Left ventricle myocardium inferior (tissue), 1 donor: ENCODE measurements around the gene GPR142. TPM values are rescaled to one million over a fixed set of nuclear protein-coding genes. Genes with fewer than 3 reads are reported as not detected.

Experiments used
- DNase-seq: peaks from one replicate; pipeline ENCODE4 v3.0.0-alpha.2; 2020
- H3K27ac ChIP-seq: fragments of 200-600 bp; replicated peaks from 2 replicates; pipeline ENCODE4 v1.8.0; 2021
- H3K27me3 ChIP-seq: fragments of 200-600 bp; 2 replicates; pipeline ENCODE4 v1.8.0; 2021; ENCODE audit warnings: low read depth
- H3K36me3 ChIP-seq: fragments of 200-600 bp; 2 replicates; pipeline ENCODE4 v1.8.0; 2021
- H3K4me1 ChIP-seq: fragments of 200-600 bp; 2 replicates; pipeline ENCODE4 v1.8.0; 2021
- H3K4me3 ChIP-seq: fragments of 200-600 bp; 2 replicates; pipeline ENCODE4 v1.8.0; 2021; ENCODE audit warnings: mild to moderate bottlenecking, moderate library complexity
- H3K9me3 ChIP-seq: fragments of 200-600 bp; replicated peaks from 2 replicates; pipeline ENCODE4 v1.8.0; 2021
- intact Hi-C: fragments of 100-400 bp; cut with micrococcal nuclease; formaldehyde crosslinking; loops from one replicate; pipeline ENCODE4 v1.11.0; 2022
- total RNA-seq: library from RNA; stranded (reverse); fragmentation: NEBNext Ultra II Directional; extraction: Animal tissue kit (Norgen Biotek cat#: 25700); gene quantifications from one replicate; pipeline ENCODE4 v1.2.1, GENCODE V29; 2021
- TF ChIP-seq, protein P1 (sequence below): fragments of 200-600 bp; IDR thresholded peaks from 2 replicates; pipeline ENCODE4 v1.8.0; 2021; ENCODE audit warnings: antibody characterized with exemption, mild to moderate bottlenecking, borderline replicate concordance
- donor health status: DM: no; HTN: yes; CAD: no; lungs with severe emphysema.

The GPR142 gene
- total RNA-seq, 1 donor from 2014 or later = not detected

DNA sequence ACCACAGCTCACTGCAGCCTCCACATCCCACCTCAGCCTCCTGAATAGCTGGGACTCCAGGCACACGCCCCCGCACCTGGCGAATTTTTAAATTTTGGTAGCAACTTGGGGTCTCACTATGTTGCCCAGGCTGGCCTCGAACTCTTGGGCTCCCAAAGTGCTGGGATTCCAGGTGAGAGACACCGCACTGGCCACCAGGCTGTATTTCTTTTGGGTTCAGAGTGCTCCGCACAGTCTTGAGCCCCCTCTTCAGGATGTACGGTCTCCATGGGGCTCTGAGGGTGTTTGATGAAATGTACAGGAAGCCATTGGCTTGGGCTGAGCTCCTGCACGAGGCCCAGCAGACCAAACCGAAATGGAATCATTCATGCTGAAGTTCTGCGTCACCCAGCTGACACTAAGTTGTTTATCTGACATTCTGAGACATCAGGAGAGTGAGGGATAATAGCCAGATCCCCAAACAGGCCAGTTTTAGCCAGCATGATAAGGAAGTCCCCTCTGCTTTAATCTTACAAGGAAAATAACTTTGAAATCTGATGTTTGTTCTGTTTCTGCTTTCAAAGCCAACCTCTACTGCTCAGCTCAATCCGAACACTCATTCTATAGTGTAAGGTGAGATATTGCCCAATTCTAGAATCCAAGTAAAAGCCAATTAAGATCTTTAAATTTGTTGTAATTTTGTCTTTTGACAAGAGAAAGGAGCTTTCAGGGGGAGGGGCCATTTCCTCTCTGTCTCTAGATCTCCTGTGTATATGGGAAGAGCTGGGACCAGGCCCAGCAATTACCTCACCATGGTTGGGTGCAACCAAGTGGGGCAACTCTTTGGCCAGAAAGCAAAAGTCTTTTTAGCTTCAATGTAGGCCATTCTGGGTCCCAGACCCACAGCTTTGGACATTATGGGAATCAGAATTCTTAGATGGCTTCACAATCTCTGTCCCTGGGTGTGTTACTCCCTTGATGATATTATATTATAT is 23.7 kb downstream of the GPR142 start:
- Histone ChIP-seq H3K36me3 (no peaks in the 10 kb centered on the region), H3K27ac (no peak overlapping the region), H3K4me3 (no peak overlapping the region), H3K9me3 (no peaks in the 10 kb centered on the region), H3K27me3 (no peaks in the 10 kb centered on the region), H3K4me1 (peaks cover 21% of the 10 kb centered on the region)
- no peak for DNase-seq
- intact Hi-C loops = no loop called here
- TF ChIP-seq, protein P1, sequence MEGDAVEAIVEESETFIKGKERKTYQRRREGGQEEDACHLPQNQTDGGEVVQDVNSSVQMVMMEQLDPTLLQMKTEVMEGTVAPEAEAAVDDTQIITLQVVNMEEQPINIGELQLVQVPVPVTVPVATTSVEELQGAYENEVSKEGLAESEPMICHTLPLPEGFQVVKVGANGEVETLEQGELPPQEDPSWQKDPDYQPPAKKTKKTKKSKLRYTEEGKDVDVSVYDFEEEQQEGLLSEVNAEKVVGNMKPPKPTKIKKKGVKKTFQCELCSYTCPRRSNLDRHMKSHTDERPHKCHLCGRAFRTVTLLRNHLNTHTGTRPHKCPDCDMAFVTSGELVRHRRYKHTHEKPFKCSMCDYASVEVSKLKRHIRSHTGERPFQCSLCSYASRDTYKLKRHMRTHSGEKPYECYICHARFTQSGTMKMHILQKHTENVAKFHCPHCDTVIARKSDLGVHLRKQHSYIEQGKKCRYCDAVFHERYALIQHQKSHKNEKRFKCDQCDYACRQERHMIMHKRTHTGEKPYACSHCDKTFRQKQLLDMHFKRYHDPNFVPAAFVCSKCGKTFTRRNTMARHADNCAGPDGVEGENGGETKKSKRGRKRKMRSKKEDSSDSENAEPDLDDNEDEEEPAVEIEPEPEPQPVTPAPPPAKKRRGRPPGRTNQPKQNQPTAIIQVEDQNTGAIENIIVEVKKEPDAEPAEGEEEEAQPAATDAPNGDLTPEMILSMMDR = no peak

DNA sequence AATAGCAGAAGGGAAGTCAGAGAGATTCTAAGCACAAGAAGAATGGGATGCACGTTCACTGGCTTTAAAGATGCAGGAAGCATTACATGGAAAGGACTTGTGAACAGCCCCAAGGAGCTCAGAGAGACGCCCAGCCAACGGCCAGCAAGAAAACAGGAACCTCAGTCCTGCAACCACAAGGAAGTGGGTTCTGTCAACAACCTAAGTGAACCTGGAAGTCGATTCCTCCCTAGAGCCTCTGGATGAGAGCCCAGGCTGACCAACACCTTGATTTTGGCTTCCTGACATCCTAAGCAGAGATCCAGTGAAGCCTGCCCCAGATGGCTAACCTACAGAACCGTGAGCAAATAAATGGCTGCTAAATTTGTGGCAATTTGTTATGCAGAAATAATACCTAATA is 24.5 kb downstream of the GPR142 start:
- Histone ChIP-seq H3K27ac (no peak overlapping the region), H3K4me3 (no peak overlapping the region), H3K9me3 (no peaks in the 10 kb centered on the region), H3K27me3 (no peaks in the 10 kb centered on the region), H3K4me1 (peaks cover 13% of the 10 kb centered on the region), H3K36me3 (no peaks in the 10 kb centered on the region)
- no peak for DNase-seq
- intact Hi-C loops = no loop called here
- TF ChIP-seq, protein P1 = no peak

DNA sequence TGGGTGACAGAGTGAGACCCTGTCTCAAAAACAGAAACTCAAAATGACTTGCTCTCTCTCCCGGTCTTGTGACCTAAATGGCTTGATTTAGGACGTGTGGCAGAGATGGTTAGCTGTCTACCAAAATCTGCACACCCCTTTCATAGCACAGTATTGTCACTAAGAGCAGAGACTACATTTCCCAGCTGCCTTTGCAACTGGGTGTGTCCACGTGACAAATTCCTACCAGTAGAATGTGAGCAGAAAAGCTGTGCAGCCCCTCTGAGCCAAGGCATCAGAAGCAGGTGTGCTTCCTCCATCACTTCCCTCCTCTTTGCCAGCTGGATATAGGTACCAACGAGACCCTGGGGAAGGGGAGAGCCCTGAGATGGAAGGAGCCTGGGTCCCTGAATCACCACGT is 25.5 kb downstream of the GPR142 start:
- Histone ChIP-seq H3K4me1 (peaks cover 7% of the 10 kb centered on the region), H3K27me3 (no peaks in the 10 kb centered on the region), H3K9me3 (no peaks in the 10 kb centered on the region), H3K36me3 (no peaks in the 10 kb centered on the region), H3K4me3 (no peak overlapping the region), H3K27ac (no peak overlapping the region)
- intact Hi-C loops = no loop called here
- DNase-seq = no peak
- TF ChIP-seq, protein P1 = no peak

DNA sequence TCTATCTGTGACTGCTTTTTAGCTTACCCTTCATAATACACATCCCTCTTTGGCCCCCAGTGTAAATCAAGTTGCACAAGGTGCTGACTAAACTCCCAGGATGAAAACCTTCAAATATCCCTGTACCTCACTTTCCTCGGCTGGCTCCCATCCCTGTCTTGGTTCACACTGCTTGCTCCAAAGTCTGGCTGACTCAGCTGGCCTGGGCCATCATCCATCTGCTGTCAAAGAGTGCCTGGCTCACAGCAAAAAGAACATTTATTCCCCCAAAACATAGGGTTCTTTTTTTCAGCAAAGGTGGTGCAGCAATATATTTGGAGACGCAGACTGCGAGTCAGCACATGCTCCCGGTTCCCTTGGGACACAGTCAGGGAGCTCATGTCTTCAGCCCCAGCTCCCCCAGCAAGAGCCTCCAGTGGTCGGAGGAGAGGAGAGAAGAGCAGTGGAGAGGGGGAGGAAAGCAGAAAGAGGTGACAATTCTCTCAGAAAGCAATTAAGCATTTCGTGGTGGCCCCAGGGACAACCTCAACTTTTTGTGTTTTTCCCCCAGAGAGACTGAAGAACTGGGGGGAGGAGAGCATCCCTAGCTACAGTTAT is 26.1 kb downstream of the GPR142 start:
- intact Hi-C loops = no loop called here
- Histone ChIP-seq H3K4me1 (peaks cover 7% of the 10 kb centered on the region), H3K27ac (no peak overlapping the region), H3K27me3 (no peaks in the 10 kb centered on the region), H3K9me3 (no peaks in the 10 kb centered on the region), H3K36me3 (no peaks in the 10 kb centered on the region), H3K4me3 (no peak overlapping the region)
- DNase-seq = no peak
- TF ChIP-seq, protein P1 = no peak

DNA sequence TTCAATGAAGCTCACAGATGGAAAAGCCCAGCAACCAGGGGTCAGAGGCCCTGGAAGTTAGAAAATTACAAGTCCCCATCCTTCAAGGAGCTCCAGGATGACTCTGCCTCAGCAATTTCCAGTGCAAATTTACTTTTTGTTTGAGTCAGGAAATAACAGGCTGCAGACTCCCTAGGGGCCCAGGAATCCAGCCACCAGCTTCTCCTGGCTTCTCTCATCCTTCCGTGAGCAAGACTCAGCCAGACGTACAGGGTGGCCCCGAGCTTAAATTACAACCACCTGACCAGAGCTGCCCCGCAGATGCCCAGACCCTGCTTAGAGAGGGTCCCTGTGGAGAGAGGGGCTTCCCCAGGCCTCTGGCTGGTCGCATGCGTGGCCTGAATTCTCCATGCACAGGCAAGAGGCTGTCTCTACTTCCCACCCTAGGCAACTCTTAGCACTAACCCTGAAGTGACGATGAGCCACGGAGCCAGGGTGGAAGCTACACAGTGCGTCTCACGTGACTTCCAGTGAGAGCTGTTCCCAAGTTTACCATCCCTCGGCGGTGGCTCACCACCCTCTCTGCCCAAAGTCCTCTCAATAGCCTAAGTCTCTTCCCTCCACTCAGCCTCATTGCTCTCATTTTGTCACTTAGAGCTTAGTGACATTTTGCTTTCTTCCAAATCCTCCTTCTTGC is 27.1 kb downstream of the GPR142 start:
- TF ChIP-seq, protein P1 = no peak
- Histone ChIP-seq H3K36me3 (no peaks in the 10 kb centered on the region), H3K4me1 (peaks cover 7% of the 10 kb centered on the region), H3K9me3 (no peaks in the 10 kb centered on the region), H3K27ac (no peak overlapping the region), H3K27me3 (no peaks in the 10 kb centered on the region), H3K4me3 (no peak overlapping the region)
- DNase-seq = no peak
- intact Hi-C loops = no loop called here
